Endothelial cell of umbilical vein (primary cell): ENCODE results near the gene SRD5A2. TPM values are rescaled to one million over a fixed set of nuclear protein-coding genes. Genes with fewer than 3 reads are reported as not detected.

Experiments
- BruUV-seq: library from RNA; stranded (reverse); fragments of 400-500 nt; replicated peaks from 2 replicates; lab custom pipeline; 2021; lab: Mats Ljungman, UMichigan
- CTCF ChIA-PET: fragments of 300-600, 350-600 bp; sonication (Branson Sonifier 250); formaldehyde crosslinking; loops from one replicate; lab custom pipeline; 2021; ENCODE audit warnings: antibody characterized with exemption, inconsistent platforms; lab: Charles Lee
- POLR2A ChIA-PET: fragments of 300-600, 350-600 bp; sonication (Branson Sonifier 250); formaldehyde crosslinking; loops from one replicate; lab custom pipeline; 2021; ENCODE audit warnings: antibody characterized with exemption, inconsistent platforms; lab: Charles Lee
- DNase-seq: peaks from one replicate; pipeline ENCODE4 v3.0.0-alpha.2; 2011; ENCODE audit warnings: low read depth, low spot score
- FAIRE-seq: peaks from 2 replicates; lab custom pipeline; 2011; peaks lifted over from hg19 to GRCh38; lab: Jason Lieb, UNC
- H2AFZ ChIP-seq: 2 replicates; pipeline ENCODE4 v1.6.0; 2012; ENCODE audit warnings: low read depth, low read length, control low read depth, inconsistent platforms
- H3K27ac ChIP-seq: 2 replicates; pipeline ENCODE4 v1.5.1; 2011; ENCODE audit warnings: low read depth, mild to moderate bottlenecking, control low read depth, low read length, moderate library complexity; ENCODE audit not compliant: insufficient read depth
- H3K27me3 ChIP-seq, 2 experiments: 2 replicates each; pipeline versions ENCODE4 v1.6.0 to v1.6.1; 2011; ENCODE audit warnings: low read length in 2 of 2, mixed read lengths in 1 of 2; ENCODE audit not compliant: control insufficient read depth in 2 of 2, insufficient read depth in 2 of 2
- H3K36me3 ChIP-seq, 2 experiments: 2 replicates in 1 of 2; 3 replicates in 1 of 2; pipeline ENCODE4 v1.5.1; 2011; ENCODE audit warnings: low read length in 2 of 2, mild to moderate bottlenecking in 1 of 2, moderate library complexity in 1 of 2; ENCODE audit not compliant: control insufficient read depth in 2 of 2, insufficient read depth in 2 of 2; ENCODE audit errors: extremely low read depth in 1 of 2
- H3K4me1 ChIP-seq: 3 replicates; pipeline ENCODE4 v1.5.1; 2011; ENCODE audit warnings: mild to moderate bottlenecking, low read length; ENCODE audit not compliant: control insufficient read depth, insufficient read depth; ENCODE audit errors: extremely low read depth
- H3K4me2 ChIP-seq: 2 replicates; pipeline ENCODE4 v1.6.1; 2011; ENCODE audit warnings: low read length, control low read depth, mixed read lengths; ENCODE audit not compliant: insufficient read depth
- H3K4me3 ChIP-seq, 3 experiments: fragments of 200-600 bp in 1 of 3; sonication (generic), shearing (Covaris generic) in 1 of 3; replicated peaks in 1 of 3; 2 replicates each; pipeline ENCODE4 v1.5.1; 2011 to 2016; ENCODE audit warnings: control low read depth in 3 of 3, low read length in 3 of 3, mild to moderate bottlenecking in 2 of 3, inconsistent platforms in 1 of 3, low read depth in 1 of 3, moderate library complexity in 1 of 3; ENCODE audit not compliant: insufficient read depth in 1 of 3
- H3K79me2 ChIP-seq: 2 replicates; pipeline ENCODE4 v1.6.0; 2012; ENCODE audit warnings: low read length, inconsistent platforms; ENCODE audit not compliant: control insufficient read depth, insufficient read depth
- H3K9ac ChIP-seq: replicated peaks from 2 replicates; pipeline ENCODE3; 2011; ENCODE audit warnings: low read length, control low read depth; ENCODE audit not compliant: insufficient read depth; ENCODE audit errors: extremely low read depth
- H3K9me1 ChIP-seq: replicated peaks from 3 replicates; pipeline ENCODE4 v1.6.0; 2011; ENCODE audit warnings: mild to moderate bottlenecking, low read length; ENCODE audit not compliant: control insufficient read depth, insufficient read depth; ENCODE audit errors: extremely low read depth
- H3K9me3 ChIP-seq: replicated peaks from 2 replicates; pipeline ENCODE4 v1.5.1; 2012; ENCODE audit warnings: low read length, inconsistent platforms; ENCODE audit not compliant: control insufficient read depth, insufficient read depth
- H4K20me1 ChIP-seq: replicated peaks from 2 replicates; pipeline ENCODE3; 2011; ENCODE audit warnings: mild to moderate bottlenecking, low read length; ENCODE audit not compliant: control insufficient read depth, insufficient read depth; ENCODE audit errors: extremely low read depth
- EZH2 ChIP-seq: IDR thresholded peaks from 2 replicates; pipeline ENCODE4 v1.6.1; 2012; ENCODE audit warnings: borderline replicate concordance, low read depth, mild to moderate bottlenecking, moderate library complexity, low read length, inconsistent platforms; ENCODE audit not compliant: severe bottlenecking
- FOS ChIP-seq: IDR thresholded peaks from 2 replicates; pipeline ENCODE4 v1.6.1; 2011; ENCODE audit warnings: mild to moderate bottlenecking, low read length, moderate library complexity, borderline replicate concordance; ENCODE audit not compliant: insufficient read depth
- GATA2 ChIP-seq: IDR thresholded peaks from 2 replicates; pipeline ENCODE4 v1.7.0; 2011; ENCODE audit warnings: low read depth, mild to moderate bottlenecking, moderate library complexity, mixed read lengths, low read length; ENCODE audit not compliant: insufficient read length, insufficient read depth
- JUN ChIP-seq: IDR thresholded peaks from 2 replicates; pipeline ENCODE4 v1.6.1; 2011; ENCODE audit warnings: borderline replicate concordance, low read depth; ENCODE audit not compliant: insufficient read length, insufficient read depth
- MYC ChIP-seq: IDR thresholded peaks from one replicate; pipeline ENCODE4 v1.6.1; 2011; ENCODE audit warnings: mild to moderate bottlenecking, low read depth, low read length
- POLR2A ChIP-seq: IDR thresholded peaks from 2 replicates; pipeline ENCODE4 v1.6.1; 2012; ENCODE audit warnings: low read depth, mild to moderate bottlenecking, control low read depth, low read length
- POLR2AphosphoS5 ChIP-seq: IDR thresholded peaks from 2 replicates; pipeline ENCODE4 v1.6.1; 2012; ENCODE audit warnings: low read depth, mild to moderate bottlenecking, control low read depth, low read length, moderate library complexity; ENCODE audit not compliant: insufficient read depth
- dilution Hi-C: fragments of 300-500 bp; cut with MboI; formaldehyde crosslinking; loops from one replicate; pipeline ENCODE4 v1.15.0; 2019; ENCODE audit warnings: low sequenced_read_pairs; ENCODE audit not compliant: extremely low pct_ligation_motif_present
- intact Hi-C: fragments of 100-400 bp; cut with micrococcal nuclease; formaldehyde crosslinking; loops from one replicate; pipeline ENCODE4 v1.10.0; 2022
- polyA plus RNA-seq, 4 experiments: library from polyadenylated mRNA; depleted of rRNA in 3 of 4; stranded (reverse) in 3 of 4; unstranded in 1 of 4; fragments of >200 nt; gene quantifications; 2 replicates each; pipeline versions ENCODE4 v1.2.1 to v1.2.3, GENCODE V29; 2011 to 2012; ENCODE audit warnings: missing spikeins in 1 of 4
- total RNA-seq: library from RNA; stranded (reverse); gene quantifications from 2 replicates; pipeline ENCODE4 v1.2.3, GENCODE V29; 2021
- TF ChIP-seq, protein P1 (sequence below): IDR thresholded peaks from 2 replicates; pipeline ENCODE4 v1.6.1; 2011; ENCODE audit not compliant: insufficient read depth, insufficient read length
- TF ChIP-seq, protein P2 (sequence below), 2 donors: IDR thresholded peaks; 1 replicate in 1 of 2; 2 replicates in 1 of 2; pipeline ENCODE4 v1.5.1; 2011; ENCODE audit warnings: low read length in 2 of 2, mild to moderate bottlenecking in 2 of 2, moderate library complexity in 2 of 2, control low read depth in 1 of 2, inconsistent platforms in 1 of 2, low read depth in 1 of 2; ENCODE audit not compliant: insufficient read depth in 1 of 2; ENCODE audit errors: extremely low read depth in 1 of 2

SRD5A2 gene
- total and polyA plus RNA-seq, 2 donors (not counting 3 experiments of a cell fraction or from before 2014, with no cell fraction given), result not detected

DNA sequence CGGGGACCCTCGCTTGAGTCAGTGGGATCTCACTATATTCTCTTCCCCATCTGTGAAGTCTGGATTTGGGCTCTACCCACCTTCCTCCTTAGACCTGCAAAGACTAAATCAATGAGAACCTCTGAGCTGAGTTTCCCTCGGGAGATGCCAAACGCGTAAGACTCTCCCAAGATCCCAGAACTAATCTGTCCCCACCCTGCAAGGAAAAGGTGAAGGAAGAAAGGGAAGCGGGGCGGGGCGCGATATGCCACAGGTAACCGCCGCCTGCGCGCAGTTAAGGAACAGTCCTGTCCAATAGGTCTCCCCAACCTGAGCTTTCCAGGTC, 780 bp downstream of the SRD5A2 start:
- Histone ChIP-seq H3K9me3 (no peaks in the 10 kb centered on the region), H3K36me3 (no peaks in the 10 kb centered on the region), H2AFZ (no peak overlapping the region), H3K9ac (no peak overlapping the region), H4K20me1 (no peaks in the 10 kb centered on the region), H3K4me1 (no peaks in the 10 kb centered on the region), H3K79me2 (no peaks in the 10 kb centered on the region), H3K27me3 (no peaks in the 10 kb centered on the region), H3K4me2 (no peak overlapping the region), H3K9me1 (no peaks in the 10 kb centered on the region), H3K27ac (no peak overlapping the region), H3K4me3 (no peak overlapping the region)
- intact Hi-C loops (no loop called here), dilution Hi-C loops (no loop called here)
- FAIRE-seq (no peak), DNase-seq (no peak)
- ChIA-PET CTCF (no interaction called here), POLR2A (no interaction called here)
- no TSS peak for BruUV-seq
- no peak for TF ChIP-seq POLR2AphosphoS5
- no peak for TF ChIP-seq JUN
- TF ChIP-seq POLR2A, result no peak
- TF ChIP-seq, protein P1, sequence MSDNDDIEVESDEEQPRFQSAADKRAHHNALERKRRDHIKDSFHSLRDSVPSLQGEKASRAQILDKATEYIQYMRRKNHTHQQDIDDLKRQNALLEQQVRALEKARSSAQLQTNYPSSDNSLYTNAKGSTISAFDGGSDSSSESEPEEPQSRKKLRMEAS, result no peak
- TF ChIP-seq, protein P2, sequence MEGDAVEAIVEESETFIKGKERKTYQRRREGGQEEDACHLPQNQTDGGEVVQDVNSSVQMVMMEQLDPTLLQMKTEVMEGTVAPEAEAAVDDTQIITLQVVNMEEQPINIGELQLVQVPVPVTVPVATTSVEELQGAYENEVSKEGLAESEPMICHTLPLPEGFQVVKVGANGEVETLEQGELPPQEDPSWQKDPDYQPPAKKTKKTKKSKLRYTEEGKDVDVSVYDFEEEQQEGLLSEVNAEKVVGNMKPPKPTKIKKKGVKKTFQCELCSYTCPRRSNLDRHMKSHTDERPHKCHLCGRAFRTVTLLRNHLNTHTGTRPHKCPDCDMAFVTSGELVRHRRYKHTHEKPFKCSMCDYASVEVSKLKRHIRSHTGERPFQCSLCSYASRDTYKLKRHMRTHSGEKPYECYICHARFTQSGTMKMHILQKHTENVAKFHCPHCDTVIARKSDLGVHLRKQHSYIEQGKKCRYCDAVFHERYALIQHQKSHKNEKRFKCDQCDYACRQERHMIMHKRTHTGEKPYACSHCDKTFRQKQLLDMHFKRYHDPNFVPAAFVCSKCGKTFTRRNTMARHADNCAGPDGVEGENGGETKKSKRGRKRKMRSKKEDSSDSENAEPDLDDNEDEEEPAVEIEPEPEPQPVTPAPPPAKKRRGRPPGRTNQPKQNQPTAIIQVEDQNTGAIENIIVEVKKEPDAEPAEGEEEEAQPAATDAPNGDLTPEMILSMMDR (IDR thresholded peaks at IDR 0.05; ENCODE audit: extremely low read depth in 1 of 2, insufficient read depth in 1 of 2, low read depth in 1 of 2, low read length in 2 of 2), result no peak
- TF ChIP-seq FOS, result no peak
- no peak for TF ChIP-seq EZH2
- TF ChIP-seq GATA2, result no peak
- TF ChIP-seq MYC, result no peak
